Transverse colon (tissue), 4 donors: ENCODE results near the gene KBTBD2. TPM values are rescaled to one million over a fixed set of nuclear protein-coding genes. Genes with fewer than 3 reads are reported as not detected.

ENCODE experiments used
- DNase-seq: peaks from one replicate; pipeline ENCODE4 v3.0.0-alpha.2; 2019
- H3K27ac ChIP-seq, 4 donors: fragments of 200-600 bp; sonication (generic); 2 replicates each; pipeline ENCODE4 v1.5.1; 2016 to 2018; ENCODE audit warnings: inconsistent platforms in 4 of 4
- H3K27me3 ChIP-seq: fragments of 200-600 bp; sonication (generic); 2 replicates; pipeline ENCODE4 v1.5.1; 2017; ENCODE audit warnings: inconsistent platforms
- H3K36me3 ChIP-seq, 4 donors: fragments of 200-600 bp; sonication (generic); 2 replicates each; pipeline ENCODE4 v1.5.1; 2017 to 2019; ENCODE audit warnings: inconsistent platforms in 4 of 4
- H3K4me1 ChIP-seq, 4 donors: fragments of 200-600 bp; sonication (generic); 2 replicates each; pipeline ENCODE4 v1.5.1; 2017 to 2020; ENCODE audit warnings: inconsistent platforms in 4 of 4
- H3K4me3 ChIP-seq, 4 donors: fragments of 200-600 bp; sonication (generic); 1 replicate in 1 of 4; 2 replicates in 3 of 4; pipeline versions ENCODE4 v1.5.1 to v1.6.1; 2017 to 2019; ENCODE audit warnings: inconsistent platforms in 4 of 4
- H3K9me3 ChIP-seq, 2 donors: fragments of 200-600 bp; sonication (generic); 2 replicates each; pipeline ENCODE4 v1.5.1; 2017 to 2019; ENCODE audit warnings: inconsistent platforms in 2 of 2
- EP300 ChIP-seq: sonication (generic); formaldehyde crosslinking; IDR thresholded peaks from one replicate; pipeline ENCODE4 v1.6.1; 2017; ENCODE audit warnings: antibody characterized with exemption, low read depth
- POLR2A ChIP-seq: fragments of 450-650 bp; IDR thresholded peaks from one replicate; pipeline ENCODE4 v1.6.1; 2016; ENCODE audit warnings: antibody characterized with exemption, mild to moderate bottlenecking, moderate library complexity
- POLR2AphosphoS5 ChIP-seq, 3 donors: sonication (generic); formaldehyde crosslinking; IDR thresholded peaks; one replicate each; pipeline ENCODE4 v1.6.1; 2016; ENCODE audit warnings: antibody characterized with exemption in 3 of 3
- WGBS, 2 donors: methylation state at CpG; one replicate each; pipeline ENCODE4 v1.1.5; 2018; ENCODE audit warnings: low coverage in 1 of 2; 5-methylcytosine and 5-hydroxymethylcytosine counted together
- in situ Hi-C, 4 donors: fragments of 200-750 bp; cut with MboI; loops; one replicate each; pipeline versions ENCODE4 v1.15.0 to v1.15.1; 2017; ENCODE audit warnings: low sequenced_read_pairs in 3 of 4, low pct_ligation_motif_present in 1 of 4, low pct_unique_long_range_greater_than_20kb in 1 of 4
- intact Hi-C: fragments of 100-400 bp; cut with DNase I; formaldehyde crosslinking; loops from one replicate; pipeline ENCODE4 v1.15.1; 2023; ENCODE audit warnings: low total_unique reads
- total RNA-seq, 4 donors: library from RNA; depleted of rRNA; stranded (reverse); fragments of >200 nt; gene quantifications; one replicate each; pipeline ENCODE4 v1.1.0, GENCODE V29; 2016
- TF ChIP-seq, protein P1 (sequence below), 5 experiments: fragments of 200-600 bp in 3 of 5; fragments of 450-650 bp in 2 of 5; sonication (generic) in 3 of 5; IDR thresholded peaks; 1 replicate in 2 of 5; 2 replicates in 3 of 5; pipeline ENCODE4 v1.5.1; 2016 to 2017; ENCODE audit warnings: antibody characterized with exemption in 5 of 5, inconsistent platforms in 3 of 5, mild to moderate bottlenecking in 2 of 5, moderate library complexity in 1 of 5

The KBTBD2 gene
- total RNA-seq, 4 donors from 2014 or later = 29.9 to 72.8 (median 32.3) TPM

DNA sequence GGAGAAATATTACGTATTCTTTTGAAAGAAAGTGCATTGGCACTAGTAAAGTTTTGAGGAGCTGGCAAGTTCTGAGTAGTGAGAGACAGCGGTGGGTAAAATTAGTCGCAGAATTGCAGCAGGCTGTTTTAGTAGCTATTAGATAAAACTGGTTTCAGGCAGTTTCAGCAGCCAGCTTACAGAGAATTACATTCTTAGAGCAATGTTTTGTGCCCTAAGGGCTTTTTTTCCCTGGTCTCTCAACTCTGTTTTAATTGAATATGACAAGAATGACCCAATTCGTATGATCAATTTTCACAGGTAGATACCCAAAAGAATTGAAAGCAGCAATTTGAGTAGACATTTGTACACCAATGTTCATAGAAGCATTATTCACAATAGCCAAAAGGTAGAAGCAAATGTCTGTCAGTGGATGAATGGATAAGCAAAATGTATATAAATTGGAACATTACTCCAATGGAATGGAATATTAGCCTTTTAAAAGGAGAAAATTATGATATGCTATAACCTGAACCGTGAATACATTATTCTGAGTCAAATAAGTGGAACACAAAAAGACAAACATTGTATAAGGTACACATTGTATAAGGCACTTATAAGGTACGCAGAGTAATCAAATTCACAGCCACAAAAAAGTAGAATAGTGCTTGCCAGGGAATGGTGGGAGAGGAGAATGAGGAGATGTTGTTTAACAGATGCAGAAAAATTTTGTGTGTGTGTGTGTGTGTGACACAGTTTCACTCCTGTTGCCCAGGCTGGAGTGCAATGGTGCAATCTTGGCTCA, 5.2 kb upstream of the KBTBD2 start:
- H3K36me3 ChIP-seq = no peaks in the 10 kb centered on the region
- intact Hi-C loops (loop anchor here (10.0 kb wide), 1 partner anchor 58 kb away; the partner anchor contains the start of gene FKBP9), in situ Hi-C loops (no loop called here)
- DNase-seq = no peak
- WGBS, 2 donors = 85 to 89% methylated on average over 6 of the region's 6 CpGs
- no peaks in the 10 kb centered on the region for H3K27me3 ChIP-seq
- TF ChIP-seq, protein P1, sequence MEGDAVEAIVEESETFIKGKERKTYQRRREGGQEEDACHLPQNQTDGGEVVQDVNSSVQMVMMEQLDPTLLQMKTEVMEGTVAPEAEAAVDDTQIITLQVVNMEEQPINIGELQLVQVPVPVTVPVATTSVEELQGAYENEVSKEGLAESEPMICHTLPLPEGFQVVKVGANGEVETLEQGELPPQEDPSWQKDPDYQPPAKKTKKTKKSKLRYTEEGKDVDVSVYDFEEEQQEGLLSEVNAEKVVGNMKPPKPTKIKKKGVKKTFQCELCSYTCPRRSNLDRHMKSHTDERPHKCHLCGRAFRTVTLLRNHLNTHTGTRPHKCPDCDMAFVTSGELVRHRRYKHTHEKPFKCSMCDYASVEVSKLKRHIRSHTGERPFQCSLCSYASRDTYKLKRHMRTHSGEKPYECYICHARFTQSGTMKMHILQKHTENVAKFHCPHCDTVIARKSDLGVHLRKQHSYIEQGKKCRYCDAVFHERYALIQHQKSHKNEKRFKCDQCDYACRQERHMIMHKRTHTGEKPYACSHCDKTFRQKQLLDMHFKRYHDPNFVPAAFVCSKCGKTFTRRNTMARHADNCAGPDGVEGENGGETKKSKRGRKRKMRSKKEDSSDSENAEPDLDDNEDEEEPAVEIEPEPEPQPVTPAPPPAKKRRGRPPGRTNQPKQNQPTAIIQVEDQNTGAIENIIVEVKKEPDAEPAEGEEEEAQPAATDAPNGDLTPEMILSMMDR (IDR thresholded peaks at IDR 0.05) = no peak
- TF ChIP-seq EP300 (no peak), POLR2AphosphoS5 (IDR thresholded peaks at IDR 0.05) (no peak), POLR2A (no peak)
- no peaks in the 10 kb centered on the region for H3K9me3 ChIP-seq
- no peak overlapping the region for H3K27ac ChIP-seq
- peaks cover 7 to 22% (median 13%) of the 10 kb centered on the region in 4 donors for H3K4me1 ChIP-seq
- no peak overlapping the region for H3K4me3 ChIP-seq

DNA sequence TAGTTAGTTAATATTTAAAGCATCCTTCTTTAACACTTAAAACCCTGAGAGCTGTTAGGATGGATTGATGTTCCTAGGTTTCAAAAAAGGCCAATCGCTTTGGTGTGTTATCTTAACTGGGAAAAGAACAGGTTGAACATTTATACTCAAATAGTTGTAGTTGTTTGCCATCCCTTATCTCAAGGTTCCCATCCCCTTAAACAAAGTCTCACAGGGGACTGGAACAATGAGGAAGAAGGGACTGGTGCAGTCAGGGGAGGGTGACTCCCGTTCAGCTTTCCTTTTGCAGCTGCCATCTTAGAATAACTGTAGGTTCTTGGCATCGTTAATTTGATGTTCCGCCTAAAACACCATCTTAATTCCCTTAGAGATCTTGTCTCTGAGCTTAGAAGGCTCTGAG, 2.6 kb upstream of the KBTBD2 start:
- H3K9me3 ChIP-seq = no peaks in the 10 kb centered on the region
- 64 to 67% methylated on average over 4 of the region's 4 CpGs for WGBS, 2 donors
- intact Hi-C loops = loop anchor here (5.0 to 10.0 kb wide), 2 partner anchors 61 to 168 kb away; partner anchors contain the start of genes FKBP9 and NT5C3A
- TF ChIP-seq, protein P1 (IDR thresholded peaks at IDR 0.05) = no peak
- TF ChIP-seq POLR2A (no peak), EP300 (no peak), POLR2AphosphoS5 (IDR thresholded peaks at IDR 0.05) (no peak)
- no peak overlapping the region for H3K4me3 ChIP-seq
- peaks cover 12 to 31% (median 22%) of the 10 kb centered on the region in 4 donors for H3K4me1 ChIP-seq
- DNase-seq = no peak
- in situ Hi-C loops = no loop called here
- H3K27me3 ChIP-seq = no peaks in the 10 kb centered on the region
- H3K36me3 ChIP-seq = no peaks in the 10 kb centered on the region
- H3K27ac ChIP-seq = peak overlapping the region in 2 of 4 donors; percentile 99 to 100

- in situ Hi-C loops = no loop called here
- peak overlapping the region; percentile 99 to 100 (median 100) for H3K27ac ChIP-seq
- H3K4me1 ChIP-seq = peaks cover 12 to 35% (median 23%) of the 10 kb centered on the region in 4 donors
- 88 to 89% methylated on average over 3 of the region's 3 CpGs for WGBS, 2 donors
- no peaks in the 10 kb centered on the region for H3K36me3 ChIP-seq
- no peak for TF ChIP-seq POLR2AphosphoS5 (IDR thresholded peaks at IDR 0.05)
- TF ChIP-seq, protein P1 (IDR thresholded peaks at IDR 0.05) = no peak
- TF ChIP-seq POLR2A = no peak
- no peak for TF ChIP-seq EP300
- no peak for DNase-seq
- H3K4me3 ChIP-seq = no peak overlapping the region
- no peaks in the 10 kb centered on the region for H3K9me3 ChIP-seq
- no peaks in the 10 kb centered on the region for H3K27me3 ChIP-seq
- intact Hi-C loops = loop anchor here (5.0 to 10.0 kb wide), 2 partner anchors 61 to 169 kb away; partner anchors contain the start of genes FKBP9 and NT5C3A
Observed at GRCh38 chr7:32893722-32894121, 2.2 kb upstream of the KBTBD2 start.

- no peaks in the 10 kb centered on the region for H3K27me3 ChIP-seq
- H3K27ac ChIP-seq = peak overlapping the region; percentile 99 to 100 (median 100)
- WGBS, 2 donors = 61 to 67% methylated on average over 4 of the region's 4 CpGs
- no peak overlapping the region for H3K4me3 ChIP-seq
- intact Hi-C loops (loop anchor here (5.0 to 10.0 kb wide), 2 partner anchors 62 to 169 kb away; partner anchors contain the start of genes FKBP9 and NT5C3A), in situ Hi-C loops (no loop called here)
- no peaks in the 10 kb centered on the region for H3K36me3 ChIP-seq
- TF ChIP-seq EP300 (no peak), POLR2AphosphoS5 (IDR thresholded peaks at IDR 0.05) (no peak), POLR2A (no peak)
- TF ChIP-seq, protein P1 (IDR thresholded peaks at IDR 0.05) = no peak
- H3K4me1 ChIP-seq = peaks cover 12 to 41% (median 26%) of the 10 kb centered on the region in 4 donors
- DNase-seq = no peak
- H3K9me3 ChIP-seq = no peaks in the 10 kb centered on the region
Observed at GRCh38 chr7:32893207-32893524, 1.6 kb upstream of the KBTBD2 start.
